Osteocyte (in vitro differentiated cells): ENCODE measurements around the gene MAP7D1. TPM values are rescaled to one million over a fixed set of nuclear protein-coding genes. Genes with fewer than 3 reads are reported as not detected.

Experiments used
- DNase-seq: peaks from one replicate; pipeline ENCODE4 v3.0.0; 2021; ENCODE audit warnings: mixed read lengths; ENCODE audit not compliant: unreplicated experiment; ENCODE audit errors: extremely low spot score
- H3K27ac Mint-ChIP-seq: one replicate; pipeline ENCODE4 v1.8.0; 2021; ENCODE audit warnings: mild to moderate bottlenecking, mixed read lengths; ENCODE audit not compliant: unreplicated experiment
- H3K27me3 Mint-ChIP-seq: one replicate; pipeline ENCODE4 v1.8.0; 2021; ENCODE audit warnings: mixed read lengths; ENCODE audit not compliant: unreplicated experiment
- H3K36me3 Mint-ChIP-seq: one replicate; pipeline ENCODE4 v1.8.0; 2021; ENCODE audit warnings: mixed read lengths; ENCODE audit not compliant: unreplicated experiment
- H3K4me1 Mint-ChIP-seq: one replicate; pipeline ENCODE4 v1.8.0; 2021; ENCODE audit warnings: mixed read lengths; ENCODE audit not compliant: unreplicated experiment
- H3K4me3 Mint-ChIP-seq: one replicate; pipeline ENCODE4 v1.8.0; 2021; ENCODE audit warnings: mild to moderate bottlenecking, moderate library complexity, mixed read lengths; ENCODE audit not compliant: unreplicated experiment
- H3K9me3 Mint-ChIP-seq: one replicate; pipeline ENCODE4 v1.8.0; 2021; ENCODE audit warnings: mixed read lengths; ENCODE audit not compliant: unreplicated experiment
- total RNA-seq: library from RNA; stranded (reverse); gene quantifications from 2 replicates; pipeline ENCODE4 v1.2.1, GENCODE V29; 2021
- TF ChIP-seq, protein P1 (sequence below): fragments of 200-600 bp; sonication (generic); IDR thresholded peaks from 2 replicates; pipeline ENCODE4 v1.5.0; 2021; ENCODE audit warnings: antibody characterized with exemption, mild to moderate bottlenecking, moderate library complexity

MAP7D1 gene
- total RNA-seq, 1 donor from 2014 or later: 157 TPM

DNA sequence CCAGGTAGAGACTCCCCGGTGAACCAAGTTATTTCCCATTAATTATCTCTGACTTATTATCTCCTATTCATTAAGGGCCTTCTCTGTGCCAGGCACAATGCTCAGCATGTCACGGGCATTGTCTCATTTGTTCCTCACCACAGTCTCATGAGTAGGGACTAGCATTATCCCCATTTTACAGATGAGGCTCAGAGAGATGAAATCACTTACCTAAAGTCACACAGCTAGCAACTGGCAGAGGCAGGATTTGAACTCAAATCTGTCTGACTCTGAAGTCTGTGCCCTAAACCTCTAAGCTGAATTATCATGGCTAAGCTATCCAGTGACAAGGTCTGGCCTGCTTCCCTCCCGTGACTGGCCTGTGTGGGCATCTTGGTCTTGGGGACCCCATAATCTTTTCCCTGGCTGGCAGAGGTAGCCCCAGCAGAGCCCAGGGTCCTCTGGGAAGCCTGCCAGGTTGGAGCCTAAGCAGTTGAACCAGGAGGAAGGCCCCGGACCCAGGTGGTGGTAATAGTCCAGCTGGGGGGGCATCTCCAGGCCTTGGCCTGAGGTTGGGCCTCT lies 4.5 kb downstream of the MAP7D1 start:
- TF ChIP-seq, protein P1, sequence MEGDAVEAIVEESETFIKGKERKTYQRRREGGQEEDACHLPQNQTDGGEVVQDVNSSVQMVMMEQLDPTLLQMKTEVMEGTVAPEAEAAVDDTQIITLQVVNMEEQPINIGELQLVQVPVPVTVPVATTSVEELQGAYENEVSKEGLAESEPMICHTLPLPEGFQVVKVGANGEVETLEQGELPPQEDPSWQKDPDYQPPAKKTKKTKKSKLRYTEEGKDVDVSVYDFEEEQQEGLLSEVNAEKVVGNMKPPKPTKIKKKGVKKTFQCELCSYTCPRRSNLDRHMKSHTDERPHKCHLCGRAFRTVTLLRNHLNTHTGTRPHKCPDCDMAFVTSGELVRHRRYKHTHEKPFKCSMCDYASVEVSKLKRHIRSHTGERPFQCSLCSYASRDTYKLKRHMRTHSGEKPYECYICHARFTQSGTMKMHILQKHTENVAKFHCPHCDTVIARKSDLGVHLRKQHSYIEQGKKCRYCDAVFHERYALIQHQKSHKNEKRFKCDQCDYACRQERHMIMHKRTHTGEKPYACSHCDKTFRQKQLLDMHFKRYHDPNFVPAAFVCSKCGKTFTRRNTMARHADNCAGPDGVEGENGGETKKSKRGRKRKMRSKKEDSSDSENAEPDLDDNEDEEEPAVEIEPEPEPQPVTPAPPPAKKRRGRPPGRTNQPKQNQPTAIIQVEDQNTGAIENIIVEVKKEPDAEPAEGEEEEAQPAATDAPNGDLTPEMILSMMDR: no peak
- no peak for DNase-seq
- Mint-ChIP-seq H3K4me3 (peak overlapping the region; percentile 74), H3K27me3 (no peaks in the 10 kb centered on the region), H3K9me3 (no peaks in the 10 kb centered on the region), H3K4me1 (peaks cover 60% of the 10 kb centered on the region), H3K36me3 (peaks cover 8% of the 10 kb centered on the region), H3K27ac (peak overlapping the region; percentile 89)

DNA sequence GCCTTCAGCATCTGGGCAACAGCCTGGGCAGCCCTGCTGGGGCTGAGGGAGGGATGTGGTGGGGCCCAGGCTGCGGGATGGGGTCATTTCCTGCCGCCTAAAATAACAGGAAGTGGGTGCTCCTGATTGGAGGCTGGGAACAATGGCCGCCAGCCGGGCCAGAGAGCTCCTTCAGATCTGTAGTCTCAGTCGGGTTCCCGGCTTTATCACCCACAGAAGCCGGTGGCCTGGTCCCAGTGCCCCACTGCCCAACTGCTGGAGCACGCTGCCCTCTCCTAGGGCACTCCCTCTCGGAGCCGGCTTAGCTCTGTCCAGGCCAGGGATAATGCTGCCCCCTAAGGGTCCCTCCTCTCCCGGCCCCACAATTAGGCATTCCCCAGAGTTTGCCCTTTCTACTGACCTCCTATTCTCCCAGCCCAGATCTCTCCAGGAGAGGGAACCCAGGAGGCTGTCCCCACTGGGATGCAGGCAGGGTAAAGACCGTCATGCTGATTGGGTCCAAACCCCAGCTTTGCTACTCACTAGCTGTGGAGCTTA lies 5.1 kb downstream of the MAP7D1 start:
- TF ChIP-seq, protein P1: peak; percentile 50
- DNase-seq: no peak
- no peaks in the 10 kb centered on the region for H3K9me3 Mint-ChIP-seq
- no peaks in the 10 kb centered on the region for H3K27me3 Mint-ChIP-seq
- peaks cover 8% of the 10 kb centered on the region for H3K36me3 Mint-ChIP-seq
- H3K27ac Mint-ChIP-seq: peak overlapping the region; percentile 89
- H3K4me1 Mint-ChIP-seq: peaks cover 61% of the 10 kb centered on the region
- peak overlapping the region; percentile 74 for H3K4me3 Mint-ChIP-seq

DNA sequence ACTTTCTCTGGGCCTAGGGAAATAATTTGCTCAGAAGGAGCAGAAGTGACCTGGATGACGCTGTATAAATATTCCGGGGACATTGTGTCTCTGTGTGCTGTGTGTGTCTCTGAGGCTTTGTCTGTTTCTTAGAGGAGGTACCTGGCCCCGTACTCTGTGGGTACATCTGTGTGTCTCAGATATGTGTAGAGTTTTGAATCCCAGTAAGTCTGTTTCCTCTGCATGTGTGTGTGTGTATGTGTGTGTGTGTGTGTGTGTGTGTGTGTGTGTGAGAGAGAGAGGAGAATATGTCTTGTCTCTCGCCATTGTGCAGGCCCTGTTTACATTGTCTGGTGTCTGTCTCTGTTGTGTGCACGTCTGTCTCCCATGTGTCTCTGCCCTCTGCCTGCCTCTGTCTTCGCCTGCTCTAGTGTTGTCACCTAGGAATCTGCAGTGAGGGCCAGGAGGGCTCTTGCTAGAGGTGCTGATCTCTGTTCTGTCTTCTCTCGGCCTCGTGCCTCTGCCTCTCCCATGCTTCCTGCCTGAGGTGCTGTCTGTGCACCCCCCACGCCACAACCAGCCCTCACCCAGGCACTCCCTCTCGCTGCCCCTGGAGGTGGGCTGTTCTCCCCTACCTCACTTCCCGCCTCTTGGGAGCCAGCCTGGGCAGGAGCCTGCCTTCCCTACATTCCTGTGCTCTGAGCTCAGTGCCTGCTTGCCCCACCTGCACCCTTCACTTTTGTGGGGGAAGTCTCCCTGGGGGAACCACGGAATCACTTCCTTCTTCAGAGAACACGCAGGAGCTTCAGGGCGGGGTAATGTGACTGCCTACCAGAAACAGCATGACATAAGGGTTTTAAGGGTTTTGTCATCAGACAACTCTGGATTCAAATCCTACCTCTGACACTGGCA lies 5.9 kb downstream of the MAP7D1 start:
- no peak for DNase-seq
- Mint-ChIP-seq H3K36me3 (peaks cover 11% of the 10 kb centered on the region), H3K4me1 (peaks cover 65% of the 10 kb centered on the region), H3K27me3 (no peaks in the 10 kb centered on the region), H3K27ac (peak overlapping the region; percentile 89), H3K9me3 (no peaks in the 10 kb centered on the region), H3K4me3 (peak overlapping the region; percentile 74)
- TF ChIP-seq, protein P1: no peak

DNA sequence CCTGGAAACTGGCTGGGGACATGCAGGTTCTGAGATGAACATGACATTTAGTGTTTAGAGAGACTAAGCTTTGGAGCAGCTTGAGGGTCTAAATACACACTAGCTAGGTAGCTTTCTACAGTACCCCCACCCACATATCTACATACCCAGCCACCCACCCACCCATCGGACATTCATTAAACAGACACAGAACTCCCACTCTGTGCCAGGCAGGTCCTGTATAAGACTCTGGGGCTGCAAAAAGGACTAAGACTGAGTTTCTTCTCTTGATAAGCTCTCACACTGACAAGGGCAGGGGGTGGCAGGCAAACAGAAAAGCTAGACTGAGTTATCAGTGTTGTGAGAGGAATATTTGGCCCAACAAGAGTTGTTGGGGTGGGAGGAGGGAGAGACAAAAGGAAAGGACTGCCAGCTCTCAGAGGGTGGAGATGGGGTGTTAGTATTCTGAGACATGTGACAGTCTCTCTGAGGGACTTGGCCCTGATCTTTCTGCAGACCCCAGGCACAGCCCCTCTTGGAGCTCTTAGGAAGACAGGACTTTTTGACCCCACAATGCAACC lies 6.8 kb downstream of the MAP7D1 start:
- no peak for DNase-seq
- no peaks in the 10 kb centered on the region for H3K27me3 Mint-ChIP-seq
- peaks cover 60% of the 10 kb centered on the region for H3K4me1 Mint-ChIP-seq
- H3K36me3 Mint-ChIP-seq: peaks cover 13% of the 10 kb centered on the region
- H3K4me3 Mint-ChIP-seq: no peak overlapping the region
- TF ChIP-seq, protein P1: no peak
- H3K9me3 Mint-ChIP-seq: no peaks in the 10 kb centered on the region
- H3K27ac Mint-ChIP-seq: peak overlapping the region; percentile 56

DNA sequence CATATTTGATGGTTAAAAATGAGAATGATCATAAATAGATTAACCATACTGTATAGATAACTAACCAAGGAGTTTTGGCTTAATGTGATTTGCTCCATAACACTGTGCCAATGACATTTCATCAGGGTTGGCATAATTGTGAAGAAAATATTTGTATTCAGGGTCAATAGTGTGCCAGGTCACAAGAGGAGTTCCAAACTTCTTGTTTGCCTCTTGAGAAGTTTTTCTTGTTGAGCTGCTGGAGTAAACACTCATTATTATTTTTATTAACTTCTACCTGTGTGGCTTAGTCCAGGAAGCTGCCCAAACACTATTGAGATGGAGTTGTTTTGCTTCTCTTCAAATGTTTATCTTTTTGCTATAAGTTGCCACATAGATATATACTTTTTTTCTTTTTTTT lies 7.5 kb downstream of the MAP7D1 start:
- no peak for DNase-seq
- no peaks in the 10 kb centered on the region for H3K9me3 Mint-ChIP-seq
- H3K27ac Mint-ChIP-seq: no peak overlapping the region
- H3K27me3 Mint-ChIP-seq: no peaks in the 10 kb centered on the region
- H3K4me3 Mint-ChIP-seq: no peak overlapping the region
- H3K4me1 Mint-ChIP-seq: peaks cover 56% of the 10 kb centered on the region
- H3K36me3 Mint-ChIP-seq: peaks cover 15% of the 10 kb centered on the region
- TF ChIP-seq, protein P1: no peak
